SH-SY5Y (cell line): Measurements from ENCODE around the gene DHX35.

Experiments
- GATA2 ChIP-seq: IDR thresholded peaks from 2 replicates; pipeline ENCODE4 v1.6.1; 2011; ENCODE audit warnings: mild to moderate bottlenecking, low read depth, low read length
- GATA3 ChIP-seq: IDR thresholded peaks from 2 replicates; pipeline ENCODE4 v1.6.1; 2011; ENCODE audit warnings: low read depth, mild to moderate bottlenecking, low read length, moderate library complexity

DHX35 gene

GRCh38 chr20:39044501-39044900, 82.4 kb downstream of the DHX35 start:
- TF ChIP-seq GATA2 (no peak), GATA3 (no peak)

- no peak for TF ChIP-seq GATA2
- TF ChIP-seq GATA3, result no peak
Measured at GRCh38 chr20:39045676-39046075, 83.5 kb downstream of the DHX35 start.

DNA sequence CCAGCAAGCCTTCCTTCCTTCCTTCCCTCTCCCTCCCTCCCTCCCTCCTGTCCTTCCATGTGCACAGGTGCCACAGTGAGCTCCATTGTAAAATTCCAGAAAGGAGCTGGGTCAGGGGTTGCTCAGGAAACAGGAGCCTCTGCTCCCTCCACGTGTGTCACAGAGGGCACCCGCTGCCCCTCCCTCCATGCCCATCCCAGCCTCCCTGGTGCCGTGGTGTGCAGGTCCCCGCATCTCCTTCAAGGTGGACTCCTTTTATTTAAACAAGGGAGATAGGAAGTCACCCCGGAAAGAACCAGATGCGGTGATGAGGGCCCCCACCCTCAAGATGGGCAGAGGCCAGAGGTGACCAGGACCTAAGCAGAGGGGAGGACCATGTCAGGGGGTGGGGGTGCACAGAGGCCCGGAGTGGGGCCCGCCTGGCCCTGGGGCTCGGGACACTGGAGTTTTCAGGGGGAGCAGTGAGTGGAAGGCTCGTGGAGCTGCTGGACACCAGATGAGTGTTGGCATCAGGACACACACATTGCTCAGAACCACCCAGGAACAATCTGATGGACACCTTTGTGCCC, 85.4 kb downstream of the DHX35 start:
- TF ChIP-seq GATA3, result no peak
- no peak for TF ChIP-seq GATA2

- no peak for TF ChIP-seq GATA2
- TF ChIP-seq GATA3, result no peak
Measured at GRCh38 chr20:39048000-39048696, 86.0 kb downstream of the DHX35 start.

GRCh38 chr20:39049148-39049547, 87.0 kb downstream of the DHX35 start:
- TF ChIP-seq GATA2, result no peak

DNA sequence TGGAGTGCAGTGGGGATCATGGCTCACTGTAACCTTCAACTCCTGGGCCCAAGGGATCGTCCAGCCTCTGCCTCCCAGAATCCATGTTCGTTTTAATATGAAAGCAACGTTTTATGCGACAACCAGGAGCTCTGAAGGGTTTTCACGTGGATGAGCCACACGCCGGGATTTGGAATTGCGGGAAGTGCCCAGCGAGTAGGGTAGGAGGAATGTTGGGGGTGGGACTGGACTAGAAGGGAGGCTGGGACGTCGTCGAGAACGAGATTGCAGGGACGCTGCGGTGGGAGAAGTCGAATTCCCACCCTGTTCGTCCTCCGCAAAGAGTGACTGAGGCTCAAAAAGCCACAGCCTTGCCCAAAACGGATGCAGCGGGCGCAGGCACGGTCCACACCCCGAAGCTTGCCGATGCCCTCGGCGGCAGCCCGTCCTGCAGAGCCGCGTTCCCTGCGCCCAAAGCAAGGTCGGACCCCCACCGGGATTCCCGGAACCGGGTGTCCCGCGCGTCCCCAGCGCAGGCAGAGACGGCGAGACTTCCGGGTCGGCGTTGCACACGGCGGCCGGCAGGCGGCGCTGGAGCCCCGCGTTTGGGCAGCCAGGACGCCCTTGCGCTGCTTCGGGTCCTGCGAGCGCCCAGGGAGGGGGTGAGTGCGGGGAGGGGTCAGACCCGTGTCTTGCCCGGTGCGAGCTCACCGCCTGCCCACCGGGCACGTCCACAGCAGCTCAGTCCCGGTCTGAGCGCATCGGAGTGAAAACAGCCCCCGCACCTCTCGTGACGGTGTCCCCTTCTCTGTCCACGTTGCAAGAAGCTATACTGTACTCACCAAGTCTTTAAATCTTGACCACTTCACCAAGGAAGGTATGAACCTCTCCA, 87.8 kb downstream of the DHX35 start:
- TF ChIP-seq GATA2 (no peak), GATA3 (no peak)

GRCh38 chr20:39050555-39050902, 88.4 kb downstream of the DHX35 start:
- TF ChIP-seq GATA2 (no peak), GATA3 (no peak)

- TF ChIP-seq GATA3 (no peak), GATA2 (no peak)
Measured at GRCh38 chr20:39052676-39053075, 90.5 kb downstream of the DHX35 start.

GRCh38 chr20:39057143-39057542, 95.0 kb downstream of the DHX35 start:
- TF ChIP-seq GATA3 (no peak), GATA2 (no peak)

DNA sequence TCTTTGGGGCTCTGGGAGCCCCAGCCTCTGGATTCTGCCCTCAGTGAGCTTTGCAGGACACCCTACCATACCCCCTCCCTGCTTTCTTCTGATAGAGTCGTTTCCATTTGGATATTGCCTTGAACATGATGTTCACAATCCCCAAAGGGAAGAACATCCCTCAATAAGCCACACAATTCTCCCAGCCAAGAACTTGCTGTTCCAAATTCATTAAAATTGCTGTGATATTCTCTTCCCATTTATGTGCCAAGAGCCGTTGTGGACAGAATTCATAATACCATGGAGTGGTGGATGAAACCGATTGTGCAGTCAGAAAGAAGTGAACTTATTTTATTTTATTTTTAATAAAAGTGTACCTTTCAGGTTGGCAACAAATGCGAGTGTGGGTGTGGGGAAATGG, 95.8 kb downstream of the DHX35 start:
- TF ChIP-seq GATA2 (no peak), GATA3 (no peak)

DNA sequence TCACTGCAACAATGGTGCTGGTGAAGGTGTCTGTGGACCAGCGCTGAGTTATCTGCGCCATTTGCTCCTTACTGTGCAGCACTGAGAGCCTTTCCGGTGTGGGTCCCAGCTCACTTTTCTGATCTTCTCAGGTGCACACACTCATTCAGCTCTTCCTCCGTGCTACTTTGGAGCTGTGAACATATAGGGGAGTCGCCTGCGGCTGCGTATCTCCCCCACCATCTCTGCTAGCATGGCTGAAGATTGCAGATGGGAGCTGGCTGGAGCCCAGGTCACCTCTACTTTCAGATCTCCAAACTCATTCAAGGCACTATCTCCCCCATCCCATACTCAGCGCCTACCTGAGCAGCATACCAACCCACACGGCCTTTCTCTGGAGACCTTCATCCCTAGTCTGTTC, 96.9 kb downstream of the DHX35 start:
- TF ChIP-seq GATA2 (no peak), GATA3 (no peak)

DNA sequence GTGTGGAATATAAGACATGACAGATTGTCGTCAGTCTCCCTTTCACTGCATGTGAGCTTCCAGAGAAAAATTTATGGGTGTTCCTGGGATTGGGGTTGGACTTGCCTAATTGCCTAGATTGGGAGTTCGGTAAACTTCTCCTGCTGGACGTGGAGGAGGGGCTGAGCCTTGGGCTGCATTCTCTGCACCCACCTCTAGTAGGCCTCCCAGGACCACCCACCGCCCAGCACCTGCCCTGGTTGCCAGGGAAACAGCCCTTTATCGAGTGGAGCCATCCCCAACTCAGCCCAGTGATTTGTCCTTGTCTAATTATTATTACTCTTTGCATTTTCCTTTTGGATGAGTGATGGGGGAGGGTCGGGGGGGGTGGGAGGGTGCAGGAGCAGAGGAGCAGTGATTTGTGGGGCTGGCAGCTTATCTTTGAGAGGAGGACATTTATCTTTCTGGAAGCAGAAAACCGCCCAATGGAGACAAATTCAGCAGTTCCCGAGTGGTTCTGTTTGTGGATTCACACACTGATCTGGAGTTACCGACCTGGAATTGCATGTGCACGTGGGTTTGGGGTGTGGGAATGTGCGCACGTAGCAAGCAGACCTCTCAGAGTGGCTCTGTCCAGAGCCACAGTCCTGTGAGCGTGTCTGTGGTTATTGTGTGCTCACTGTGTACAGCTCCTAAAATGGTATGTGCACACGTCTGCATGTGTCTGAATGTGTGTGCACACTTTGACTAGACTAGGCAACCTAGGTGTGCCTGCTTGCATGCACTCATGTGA, 104.5 kb downstream of the DHX35 start:
- no peak for TF ChIP-seq GATA2
- TF ChIP-seq GATA3, result no peak

DNA sequence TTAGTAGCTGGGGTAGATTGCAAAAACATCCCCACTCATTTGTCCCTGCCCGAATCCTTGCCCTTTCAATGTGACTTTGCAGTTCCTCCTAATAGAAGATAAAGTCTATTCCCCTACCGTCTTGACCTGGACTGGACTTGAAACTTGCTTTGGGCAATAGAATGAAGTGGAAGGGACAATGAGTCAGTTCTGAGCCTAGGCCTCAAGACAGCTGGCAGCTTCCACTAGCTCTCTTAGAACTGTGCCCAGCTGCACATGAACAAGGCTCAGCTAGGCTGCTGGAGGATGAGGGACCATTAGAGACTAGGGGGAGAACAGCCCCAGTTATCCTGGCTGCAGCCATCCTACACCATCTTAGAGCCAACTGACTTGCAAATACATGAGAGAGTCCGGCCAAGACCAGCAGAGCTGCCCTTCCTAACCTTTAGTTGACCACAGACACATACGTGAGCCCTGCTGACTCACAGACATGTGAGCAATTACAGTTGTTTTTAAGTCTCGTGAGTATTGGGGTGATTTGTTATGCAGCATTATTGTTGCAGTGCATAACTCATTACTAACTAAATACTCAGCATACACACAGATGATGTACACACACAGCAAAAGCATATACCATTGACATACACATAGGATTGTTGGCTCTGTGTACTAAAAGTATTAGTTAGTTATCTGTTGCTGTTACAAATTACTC, 105.5 kb downstream of the DHX35 start:
- TF ChIP-seq GATA2 (no peak), GATA3 (no peak)

- TF ChIP-seq GATA2, result no peak
- no peak for TF ChIP-seq GATA3
Measured at GRCh38 chr20:39069976-39070375, 107.8 kb downstream of the DHX35 start.
